Vagina (tissue), 2 donors: ENCODE measurements around the gene EEF2K.

ENCODE experiments used
- CTCF ChIP-seq, 3 experiments: fragments of 450-650 bp in 2 of 3; fragments of 200-600 bp in 1 of 3; sonication (generic) in 1 of 3; IDR thresholded peaks; one replicate each; pipeline ENCODE4 v1.5.1; 2017 to 2019; ENCODE audit warnings: antibody characterized with exemption in 3 of 3, mild to moderate bottlenecking in 2 of 3, moderate library complexity in 2 of 3
- POLR2A ChIP-seq, 2 donors: fragments of 450-650 bp; IDR thresholded peaks; one replicate each; pipeline ENCODE4 v1.6.1; 2017; ENCODE audit warnings: antibody characterized with exemption in 2 of 2, mild to moderate bottlenecking in 2 of 2, moderate library complexity in 2 of 2
- POLR2AphosphoS5 ChIP-seq, 2 donors: sonication (generic); formaldehyde crosslinking; IDR thresholded peaks; one replicate each; pipeline ENCODE4 v1.9.0; 2017; ENCODE audit warnings: antibody characterized with exemption in 2 of 2, mild to moderate bottlenecking in 2 of 2, low read depth in 1 of 2; ENCODE audit not compliant: insufficient read depth in 1 of 2

GRCh38 chr16:22193063-22193411 lies 13.0 kb upstream of the EEF2K start:
- TF ChIP-seq POLR2A (IDR thresholded peaks at IDR 0.05) (no peak), POLR2AphosphoS5 (IDR thresholded peaks at IDR 0.05; ENCODE audit: insufficient read depth in 1 of 2, low read depth in 1 of 2) (no peak), CTCF (IDR thresholded peaks at IDR 0.05) (no peak)
